Measurements from ENCODE around the gene IQSEC1. TPM values are rescaled to one million over a fixed set of nuclear protein-coding genes. Genes with fewer than 3 reads are reported as not detected.

IQSEC1 gene
- total and polyA plus RNA-seq, 9 of the 15 experiments (the other 6 are each of a cell fraction or from before 2014, with no cell fraction given), result 0.56 to 39.0 (median 6.8) TPM

DNA sequence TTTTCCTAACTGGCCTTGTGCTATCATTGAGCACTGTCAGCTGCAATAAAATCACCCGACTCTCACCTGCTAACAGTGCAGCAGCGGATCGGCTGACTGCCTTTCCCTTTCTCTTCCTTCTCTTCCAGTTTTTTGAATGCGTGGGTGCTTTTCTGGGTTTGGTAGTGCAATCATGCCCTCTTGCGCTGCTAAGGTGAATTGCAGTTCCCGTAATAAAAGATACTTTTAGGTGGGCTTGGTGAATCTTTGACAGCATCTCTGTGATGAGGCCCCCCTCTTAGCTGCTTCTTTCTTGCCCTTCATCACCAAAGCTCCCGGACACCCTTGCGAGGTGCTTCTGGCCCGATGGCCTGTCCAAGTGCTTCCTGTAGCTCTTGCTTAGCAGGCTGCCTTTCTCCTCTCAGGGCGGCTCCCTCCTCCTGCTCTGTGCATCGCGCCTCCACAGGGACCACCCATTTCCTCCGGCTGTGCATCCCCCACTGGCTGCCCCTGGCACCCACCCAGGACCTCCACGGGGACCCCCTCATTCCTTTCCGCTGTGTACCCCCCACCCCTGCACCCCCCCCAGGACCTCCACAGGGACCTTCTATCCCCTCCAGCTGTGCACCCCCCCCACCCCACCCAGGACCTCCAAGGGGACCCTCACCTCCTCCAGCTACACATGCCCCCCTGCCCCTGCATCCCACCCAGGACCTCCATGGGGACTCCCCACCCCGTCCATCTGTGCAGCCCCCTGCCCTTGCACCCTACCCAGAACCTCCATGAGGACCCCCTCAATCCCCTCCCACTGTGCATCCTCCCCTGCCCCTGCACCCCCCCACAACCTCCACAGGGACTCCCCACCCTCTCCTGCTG lies 181.0 kb downstream of the IQSEC1 start (continued):
- TF ChIP-seq TAF9B (IDR thresholded peaks at IDR 0.05; ENCODE audit: partially characterized antibody) (no peak), KAT2B (IDR thresholded peaks at IDR 0.05; ENCODE audit: low read depth, low read length) (no peak), COPS2 (conservative IDR thresholded peaks at IDR 0.05) (no peak), FOXA1 (IDR thresholded peaks at IDR 0.05; ENCODE audit: borderline replicate concordance) (no peak), ZNF445 (CRISPR knock-in tag; IDR thresholded peaks at IDR 0.05; ENCODE audit: low read depth) (no peak), ATF1 (CRISPR knock-in tag; IDR thresholded peaks at IDR 0.05) (no peak), ATF1 (tag; IDR thresholded peaks at IDR 0.05) (no peak), BRD9 (IDR thresholded peaks at IDR 0.05; ENCODE audit: low read depth, partially characterized antibody) (peak; percentile 65), ZNF830 (CRISPR knock-in tag; IDR thresholded peaks at IDR 0.05) (no peak)
- TF ChIP-seq, protein P1, sequence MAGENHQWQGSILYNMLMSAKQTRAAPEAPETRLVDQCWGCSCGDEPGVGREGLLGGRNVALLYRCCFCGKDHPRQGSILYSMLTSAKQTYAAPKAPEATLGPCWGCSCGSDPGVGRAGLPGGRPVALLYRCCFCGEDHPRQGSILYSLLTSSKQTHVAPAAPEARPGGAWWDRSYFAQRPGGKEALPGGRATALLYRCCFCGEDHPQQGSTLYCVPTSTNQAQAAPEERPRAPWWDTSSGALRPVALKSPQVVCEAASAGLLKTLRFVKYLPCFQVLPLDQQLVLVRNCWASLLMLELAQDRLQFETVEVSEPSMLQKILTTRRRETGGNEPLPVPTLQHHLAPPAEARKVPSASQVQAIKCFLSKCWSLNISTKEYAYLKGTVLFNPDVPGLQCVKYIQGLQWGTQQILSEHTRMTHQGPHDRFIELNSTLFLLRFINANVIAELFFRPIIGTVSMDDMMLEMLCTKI (IDR thresholded peaks at IDR 0.05; ENCODE audit: partially characterized antibody), result no peak
- TF ChIP-seq, protein P2, sequence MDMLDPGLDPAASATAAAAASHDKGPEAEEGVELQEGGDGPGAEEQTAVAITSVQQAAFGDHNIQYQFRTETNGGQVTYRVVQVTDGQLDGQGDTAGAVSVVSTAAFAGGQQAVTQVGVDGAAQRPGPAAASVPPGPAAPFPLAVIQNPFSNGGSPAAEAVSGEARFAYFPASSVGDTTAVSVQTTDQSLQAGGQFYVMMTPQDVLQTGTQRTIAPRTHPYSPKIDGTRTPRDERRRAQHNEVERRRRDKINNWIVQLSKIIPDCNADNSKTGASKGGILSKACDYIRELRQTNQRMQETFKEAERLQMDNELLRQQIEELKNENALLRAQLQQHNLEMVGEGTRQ (CRISPR knock-in tag; IDR thresholded peaks at IDR 0.05), result no peak
- TF ChIP-seq, protein P3, sequence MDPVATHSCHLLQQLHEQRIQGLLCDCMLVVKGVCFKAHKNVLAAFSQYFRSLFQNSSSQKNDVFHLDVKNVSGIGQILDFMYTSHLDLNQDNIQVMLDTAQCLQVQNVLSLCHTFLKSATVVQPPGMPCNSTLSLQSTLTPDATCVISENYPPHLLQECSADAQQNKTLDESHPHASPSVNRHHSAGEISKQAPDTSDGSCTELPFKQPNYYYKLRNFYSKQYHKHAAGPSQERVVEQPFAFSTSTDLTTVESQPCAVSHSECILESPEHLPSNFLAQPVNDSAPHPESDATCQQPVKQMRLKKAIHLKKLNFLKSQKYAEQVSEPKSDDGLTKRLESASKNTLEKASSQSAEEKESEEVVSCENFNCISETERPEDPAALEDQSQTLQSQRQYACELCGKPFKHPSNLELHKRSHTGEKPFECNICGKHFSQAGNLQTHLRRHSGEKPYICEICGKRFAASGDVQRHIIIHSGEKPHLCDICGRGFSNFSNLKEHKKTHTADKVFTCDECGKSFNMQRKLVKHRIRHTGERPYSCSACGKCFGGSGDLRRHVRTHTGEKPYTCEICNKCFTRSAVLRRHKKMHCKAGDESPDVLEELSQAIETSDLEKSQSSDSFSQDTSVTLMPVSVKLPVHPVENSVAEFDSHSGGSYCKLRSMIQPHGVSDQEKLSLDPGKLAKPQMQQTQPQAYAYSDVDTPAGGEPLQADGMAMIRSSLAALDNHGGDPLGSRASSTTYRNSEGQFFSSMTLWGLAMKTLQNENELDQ (CRISPR knock-in tag; IDR thresholded peaks at IDR 0.05; ENCODE audit: borderline replicate concordance), result 0 out of 2 replicates have a peak, but pooled peaks have one; percentile 40
- TF ChIP-seq, protein P4, sequence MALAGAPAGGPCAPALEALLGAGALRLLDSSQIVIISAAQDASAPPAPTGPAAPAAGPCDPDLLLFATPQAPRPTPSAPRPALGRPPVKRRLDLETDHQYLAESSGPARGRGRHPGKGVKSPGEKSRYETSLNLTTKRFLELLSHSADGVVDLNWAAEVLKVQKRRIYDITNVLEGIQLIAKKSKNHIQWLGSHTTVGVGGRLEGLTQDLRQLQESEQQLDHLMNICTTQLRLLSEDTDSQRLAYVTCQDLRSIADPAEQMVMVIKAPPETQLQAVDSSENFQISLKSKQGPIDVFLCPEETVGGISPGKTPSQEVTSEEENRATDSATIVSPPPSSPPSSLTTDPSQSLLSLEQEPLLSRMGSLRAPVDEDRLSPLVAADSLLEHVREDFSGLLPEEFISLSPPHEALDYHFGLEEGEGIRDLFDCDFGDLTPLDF (CRISPR knock-in tag; IDR thresholded peaks at IDR 0.05), result 0 out of 2 replicates have a peak, but pooled peaks have one; percentile 21
- TF ChIP-seq, protein P5, sequence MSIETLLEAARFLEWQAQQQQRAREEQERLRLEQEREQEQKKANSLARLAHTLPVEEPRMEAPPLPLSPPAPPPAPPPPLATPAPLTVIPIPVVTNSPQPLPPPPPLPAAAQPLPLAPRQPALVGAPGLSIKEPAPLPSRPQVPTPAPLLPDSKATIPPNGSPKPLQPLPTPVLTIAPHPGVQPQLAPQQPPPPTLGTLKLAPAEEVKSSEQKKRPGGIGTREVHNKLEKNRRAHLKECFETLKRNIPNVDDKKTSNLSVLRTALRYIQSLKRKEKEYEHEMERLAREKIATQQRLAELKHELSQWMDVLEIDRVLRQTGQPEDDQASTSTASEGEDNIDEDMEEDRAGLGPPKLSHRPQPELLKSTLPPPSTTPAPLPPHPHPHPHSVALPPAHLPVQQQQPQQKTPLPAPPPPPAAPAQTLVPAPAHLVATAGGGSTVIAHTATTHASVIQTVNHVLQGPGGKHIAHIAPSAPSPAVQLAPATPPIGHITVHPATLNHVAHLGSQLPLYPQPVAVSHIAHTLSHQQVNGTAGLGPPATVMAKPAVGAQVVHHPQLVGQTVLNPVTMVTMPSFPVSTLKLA (conservative IDR thresholded peaks at IDR 0.05), result no peak
- TF ChIP-seq, protein P6, sequence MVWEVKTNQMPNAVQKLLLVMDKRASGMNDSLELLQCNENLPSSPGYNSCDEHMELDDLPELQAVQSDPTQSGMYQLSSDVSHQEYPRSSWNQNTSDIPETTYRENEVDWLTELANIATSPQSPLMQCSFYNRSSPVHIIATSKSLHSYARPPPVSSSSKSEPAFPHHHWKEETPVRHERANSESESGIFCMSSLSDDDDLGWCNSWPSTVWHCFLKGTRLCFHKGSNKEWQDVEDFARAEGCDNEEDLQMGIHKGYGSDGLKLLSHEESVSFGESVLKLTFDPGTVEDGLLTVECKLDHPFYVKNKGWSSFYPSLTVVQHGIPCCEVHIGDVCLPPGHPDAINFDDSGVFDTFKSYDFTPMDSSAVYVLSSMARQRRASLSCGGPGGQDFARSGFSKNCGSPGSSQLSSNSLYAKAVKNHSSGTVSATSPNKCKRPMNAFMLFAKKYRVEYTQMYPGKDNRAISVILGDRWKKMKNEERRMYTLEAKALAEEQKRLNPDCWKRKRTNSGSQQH (CRISPR knock-in tag; IDR thresholded peaks at IDR 0.05), result no peak
- TF ChIP-seq, protein P7, sequence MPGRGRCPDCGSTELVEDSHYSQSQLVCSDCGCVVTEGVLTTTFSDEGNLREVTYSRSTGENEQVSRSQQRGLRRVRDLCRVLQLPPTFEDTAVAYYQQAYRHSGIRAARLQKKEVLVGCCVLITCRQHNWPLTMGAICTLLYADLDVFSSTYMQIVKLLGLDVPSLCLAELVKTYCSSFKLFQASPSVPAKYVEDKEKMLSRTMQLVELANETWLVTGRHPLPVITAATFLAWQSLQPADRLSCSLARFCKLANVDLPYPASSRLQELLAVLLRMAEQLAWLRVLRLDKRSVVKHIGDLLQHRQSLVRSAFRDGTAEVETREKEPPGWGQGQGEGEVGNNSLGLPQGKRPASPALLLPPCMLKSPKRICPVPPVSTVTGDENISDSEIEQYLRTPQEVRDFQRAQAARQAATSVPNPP (IDR thresholded peaks at IDR 0.05; ENCODE audit: borderline replicate concordance, insufficient read depth, insufficient read length), result no peak
